Activated CD4-positive, CD25-positive, alpha-beta regulatory T cell treated with anti-CD3 and anti-CD28 coated beads, Interleukin-2, amount 50 U/mL, for 72 hours (primary cell): Measurements from ENCODE around the gene CSNK1E.

Source experiments
- DNase-seq: peaks from one replicate; pipeline ENCODE4 v3.0.0; 2021

CSNK1E gene

GRCh38 chr22:38327805-38328204 lies 10.6 kb upstream of the CSNK1E start:
- no peak for DNase-seq

- DNase-seq, result no peak
Observed at GRCh38 chr22:38327396-38327795, 10.2 kb upstream of the CSNK1E start.

- no peak for DNase-seq
Observed at GRCh38 chr22:38325587-38325986, 8.4 kb upstream of the CSNK1E start.

- no peak for DNase-seq
Observed at GRCh38 chr22:38320605-38321402, 3.6 kb upstream of the CSNK1E start.

- no peak for DNase-seq
Observed at GRCh38 chr22:38318792-38319773, 1.9 kb upstream of the CSNK1E start.

GRCh38 chr22:38317995-38318715 lies 922 bp upstream of the CSNK1E start:
- DNase-seq, result no peak

GRCh38 chr22:38316364-38317121 lies 690 bp downstream of the CSNK1E start:
- DNase-seq, result peak; percentile 58

GRCh38 chr22:38315823-38316363 lies 1.3 kb downstream of the CSNK1E start:
- DNase-seq, result no peak

GRCh38 chr22:38314933-38315822 lies 2.1 kb downstream of the CSNK1E start:
- DNase-seq, result no peak

GRCh38 chr22:38314051-38314932 lies 2.9 kb downstream of the CSNK1E start:
- no peak for DNase-seq

- no peak for DNase-seq
Observed at GRCh38 chr22:38313384-38313955, 3.8 kb downstream of the CSNK1E start.

GRCh38 chr22:38312261-38312800 lies 4.9 kb downstream of the CSNK1E start:
- no peak for DNase-seq

- no peak for DNase-seq
Observed at GRCh38 chr22:38311323-38311620, 6.0 kb downstream of the CSNK1E start.

GRCh38 chr22:38310518-38311322 lies 6.5 kb downstream of the CSNK1E start:
- no peak for DNase-seq

GRCh38 chr22:38309614-38310517 lies 7.4 kb downstream of the CSNK1E start:
- DNase-seq, result no peak

- DNase-seq, result no peak
Observed at GRCh38 chr22:38308791-38309498, 8.3 kb downstream of the CSNK1E start.
